ENCODE data around the gene EFCAB8. TPM values are rescaled to one million over a fixed set of nuclear protein-coding genes. Genes with fewer than 3 reads are reported as not detected.

The EFCAB8 gene
- total and polyA plus RNA-seq, 2 donors from 2014 or later = 0.13 TPM; not detected in 1

GRCh38 chr20:32839227-32839981, 19.3 kb upstream of the EFCAB8 start:
- intact Hi-C loops (cut with DNase I) = no loop called here
- FAIRE-seq = no peak
- H3K4me1 ChIP-seq (ENCODE audit: control insufficient read depth in 2 of 3, insufficient read depth in 2 of 3, low read depth in 1 of 3, low read length in 3 of 3) = no peaks in the 10 kb centered on the region
- peaks cover 9 to 42% (median 26%) of the 10 kb centered on the region in 3 donors for H3K36me3 ChIP-seq (ENCODE audit: control insufficient read depth in 2 of 3, insufficient read depth in 3 of 3, low read length in 3 of 3)
- H3K9me3 ChIP-seq (ENCODE audit: control insufficient read depth in 2 of 3, insufficient read depth in 1 of 3, low read length in 3 of 3) = no peaks in the 10 kb centered on the region
- H3K27ac ChIP-seq (ENCODE audit: low read depth in 2 of 2, low read length in 2 of 2) = no peak overlapping the region
- no peak for DNase-seq
- TF ChIP-seq CTCF (IDR thresholded peaks at IDR 0.05; ENCODE audit: borderline replicate concordance, extremely low read depth, insufficient read depth) = no peak
- no peaks in the 10 kb centered on the region for H3K27me3 ChIP-seq (ENCODE audit: control insufficient read depth, insufficient read depth, low read length)
- no peak overlapping the region for H3K4me3 ChIP-seq (ENCODE audit: low read length in 3 of 3)
- H3K9ac ChIP-seq (ENCODE audit: low read length in 3 of 3) = no peak overlapping the region

- FAIRE-seq (no peak), DNase-seq (no peak)
- Histone ChIP-seq H3K27me3 (ENCODE audit: control insufficient read depth, insufficient read depth, low read length) (no peaks in the 10 kb centered on the region), H3K4me1 (ENCODE audit: control insufficient read depth in 2 of 3, insufficient read depth in 2 of 3, low read depth in 1 of 3, low read length in 3 of 3) (no peaks in the 10 kb centered on the region), H3K9ac (ENCODE audit: low read length in 3 of 3) (no peak overlapping the region), H3K36me3 (ENCODE audit: control insufficient read depth in 2 of 3, insufficient read depth in 3 of 3, low read length in 3 of 3) (peaks cover 9 to 42% (median 30%) of the 10 kb centered on the region in 3 donors), H3K9me3 (ENCODE audit: control insufficient read depth in 2 of 3, insufficient read depth in 1 of 3, low read length in 3 of 3) (no peaks in the 10 kb centered on the region), H3K27ac (ENCODE audit: low read depth in 2 of 2, low read length in 2 of 2) (no peak overlapping the region), H3K4me3 (ENCODE audit: low read length in 3 of 3) (no peak overlapping the region)
- no peak for TF ChIP-seq CTCF (IDR thresholded peaks at IDR 0.05; ENCODE audit: borderline replicate concordance, extremely low read depth, insufficient read depth)
- intact Hi-C loops (cut with DNase I) = no loop called here
Observed at GRCh38 chr20:32839982-32840285, 18.8 kb upstream of the EFCAB8 start.

GRCh38 chr20:32841174-32841573, 17.5 kb upstream of the EFCAB8 start:
- DNase-seq (no peak), FAIRE-seq (no peak)
- Histone ChIP-seq H3K4me1 (ENCODE audit: control insufficient read depth in 2 of 3, insufficient read depth in 2 of 3, low read depth in 1 of 3, low read length in 3 of 3) (no peaks in the 10 kb centered on the region), H3K27ac (ENCODE audit: low read depth in 2 of 2, low read length in 2 of 2) (no peak overlapping the region), H3K9ac (ENCODE audit: low read length in 3 of 3) (no peak overlapping the region), H3K9me3 (ENCODE audit: control insufficient read depth in 2 of 3, insufficient read depth in 1 of 3, low read length in 3 of 3) (no peaks in the 10 kb centered on the region), H3K27me3 (ENCODE audit: control insufficient read depth, insufficient read depth, low read length) (no peaks in the 10 kb centered on the region), H3K4me3 (ENCODE audit: low read length in 3 of 3) (no peak overlapping the region), H3K36me3 (ENCODE audit: control insufficient read depth in 2 of 3, insufficient read depth in 3 of 3, low read length in 3 of 3) (peaks cover 9 to 42% (median 31%) of the 10 kb centered on the region in 3 donors)
- no peak for TF ChIP-seq CTCF (IDR thresholded peaks at IDR 0.05; ENCODE audit: borderline replicate concordance, extremely low read depth, insufficient read depth)
- intact Hi-C loops (cut with DNase I) = no loop called here

GRCh38 chr20:32841632-32842031, 17.1 kb upstream of the EFCAB8 start:
- TF ChIP-seq CTCF (IDR thresholded peaks at IDR 0.05; ENCODE audit: borderline replicate concordance, extremely low read depth, insufficient read depth) = no peak
- Histone ChIP-seq H3K9ac (ENCODE audit: low read length in 3 of 3) (no peak overlapping the region), H3K4me3 (ENCODE audit: low read length in 3 of 3) (no peak overlapping the region), H3K27me3 (ENCODE audit: control insufficient read depth, insufficient read depth, low read length) (no peaks in the 10 kb centered on the region), H3K4me1 (ENCODE audit: control insufficient read depth in 2 of 3, insufficient read depth in 2 of 3, low read depth in 1 of 3, low read length in 3 of 3) (no peaks in the 10 kb centered on the region), H3K27ac (ENCODE audit: low read depth in 2 of 2, low read length in 2 of 2) (no peak overlapping the region), H3K9me3 (ENCODE audit: control insufficient read depth in 2 of 3, insufficient read depth in 1 of 3, low read length in 3 of 3) (no peaks in the 10 kb centered on the region), H3K36me3 (ENCODE audit: control insufficient read depth in 2 of 3, insufficient read depth in 3 of 3, low read length in 3 of 3) (peaks cover 7 to 40% (median 32%) of the 10 kb centered on the region in 3 donors)
- FAIRE-seq (no peak), DNase-seq (no peak)
- intact Hi-C loops (cut with DNase I) = no loop called here

Measured in kidney (tissue), 14 donors.